ENCODE measurements around the gene MCEMP1. TPM values are rescaled to one million over a fixed set of nuclear protein-coding genes. Genes with fewer than 3 reads are reported as not detected.

Gene MCEMP1
- polyA plus RNA-seq, 3 donors: 79.4 to 122 (median 104) TPM

DNA sequence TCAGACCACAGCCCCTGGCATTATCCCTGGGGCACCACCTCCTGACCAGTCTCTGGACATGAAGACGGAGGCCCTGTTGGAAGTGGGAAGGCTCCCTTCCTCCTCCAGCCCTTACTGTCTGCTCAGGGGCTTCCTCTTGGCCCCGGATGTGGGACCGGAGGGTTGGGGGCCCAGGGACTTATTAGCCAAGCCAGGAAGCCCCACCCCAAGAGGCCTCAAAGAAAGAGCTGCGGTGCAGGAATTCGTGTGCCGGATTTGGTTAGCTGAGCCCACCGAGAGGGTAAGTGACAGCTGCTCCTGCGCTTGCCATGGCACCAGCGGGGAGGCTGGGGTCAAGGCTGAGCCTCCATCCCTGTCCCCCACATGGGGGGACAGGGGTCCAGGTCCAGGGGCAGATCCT is 8.0 kb upstream of the MCEMP1 start, which contains the start of gene RETN:
RETN (plus strand) TSS at position 208 of the 400 bp plus-strand sequence. CDS start 278 bp downstream, outside the sequence.
- Mint-ChIP-seq H3K4me1 (peaks cover 47% of the 10 kb centered on the region), H3K4me3 (peak within 1 kb of the TSS; percentile 72 to 92)

DNA sequence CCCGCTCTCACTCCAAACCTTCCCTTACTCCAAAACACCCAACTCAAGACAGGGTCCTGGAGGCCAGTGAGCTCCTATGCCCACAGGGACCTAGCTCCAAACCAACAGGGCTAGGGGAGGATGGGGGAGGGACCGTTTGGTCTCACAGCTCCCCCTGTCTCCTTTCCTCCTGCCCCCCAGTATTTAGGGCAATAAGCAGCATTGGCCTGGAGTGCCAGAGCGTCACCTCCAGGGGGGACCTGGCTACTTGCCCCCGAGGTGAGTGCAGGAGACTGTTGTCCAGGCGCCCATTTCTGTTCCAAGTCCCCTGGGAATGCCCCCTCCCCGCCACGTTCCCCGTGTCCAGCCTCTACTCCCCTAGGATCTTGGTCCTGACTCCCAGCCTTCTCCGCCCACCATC is 7.2 kb upstream of the MCEMP1 start:
- Mint-ChIP-seq H3K27ac (peak overlapping the region; percentile 59 to 93 (median 82)), H3K27me3 (ENCODE audit: low read depth in 3 of 3) (peaks cover 0 to 5% (median 0%) of the 10 kb centered on the region in 3 donors), H3K36me3 (peaks cover 2 to 5% of the 10 kb centered on the region in 2 donors), H3K9me3 (peaks cover 11 to 19% (median 13%) of the 10 kb centered on the region in 7 donors), H3K4me3 (peak overlapping the region; percentile 72 to 92), H3K4me1 (peaks cover 55% of the 10 kb centered on the region)
- peaks cover 7 to 13% of the 10 kb centered on the region in 2 donors for H3K9me3 ChIP-seq (replicated peaks in 1 of 2; ENCODE audit: control insufficient read depth in 1 of 2, insufficient read depth in 1 of 2, low read length in 2 of 2)
- no peaks in the 10 kb centered on the region for H4K20me1 ChIP-seq (ENCODE audit: insufficient read depth, low read length)
- 21% methylated on average over 7 of the region's 9 CpGs for WGBS (ENCODE audit: insufficient coverage)
- H3K9ac ChIP-seq (ENCODE audit: insufficient read depth, low read length, poor library complexity, severe bottlenecking): peak overlapping the region; percentile 52
- H3K4me3 ChIP-seq (replicated peaks in 1 of 3; ENCODE audit: low read depth in 2 of 3, low read length in 3 of 3): peak overlapping the region; percentile 1 to 71 (median 37)
- peak overlapping the region; percentile 70 to 87 for H3K27ac ChIP-seq (ENCODE audit: low read depth in 1 of 2, low read length in 2 of 2)
- no peaks in the 10 kb centered on the region for H3K36me3 ChIP-seq (replicated peaks in 1 of 2; ENCODE audit: control insufficient read depth in 1 of 2, insufficient read depth in 2 of 2, low read length in 2 of 2)
- H3K4me2 ChIP-seq (replicated peaks; ENCODE audit: extremely low read depth, low read length, poor library complexity, severe bottlenecking): peak overlapping the region; percentile 72
- H2AFZ ChIP-seq (ENCODE audit: insufficient read depth, low read depth, low read length, poor library complexity, severe bottlenecking): peak overlapping the region; percentile 58
- DNase-seq: no peak
- peaks cover 37 to 59% of the 10 kb centered on the region in 2 donors for H3K4me1 ChIP-seq (ENCODE audit: control insufficient read depth in 1 of 2, insufficient read depth in 2 of 2, low read length in 2 of 2)
- peaks cover 15% of the 10 kb centered on the region for H3K79me2 ChIP-seq (ENCODE audit: insufficient read depth, low read length)
- intact Hi-C loops (cut with micrococcal nuclease): no loop called here
- TF ChIP-seq, protein P1, sequence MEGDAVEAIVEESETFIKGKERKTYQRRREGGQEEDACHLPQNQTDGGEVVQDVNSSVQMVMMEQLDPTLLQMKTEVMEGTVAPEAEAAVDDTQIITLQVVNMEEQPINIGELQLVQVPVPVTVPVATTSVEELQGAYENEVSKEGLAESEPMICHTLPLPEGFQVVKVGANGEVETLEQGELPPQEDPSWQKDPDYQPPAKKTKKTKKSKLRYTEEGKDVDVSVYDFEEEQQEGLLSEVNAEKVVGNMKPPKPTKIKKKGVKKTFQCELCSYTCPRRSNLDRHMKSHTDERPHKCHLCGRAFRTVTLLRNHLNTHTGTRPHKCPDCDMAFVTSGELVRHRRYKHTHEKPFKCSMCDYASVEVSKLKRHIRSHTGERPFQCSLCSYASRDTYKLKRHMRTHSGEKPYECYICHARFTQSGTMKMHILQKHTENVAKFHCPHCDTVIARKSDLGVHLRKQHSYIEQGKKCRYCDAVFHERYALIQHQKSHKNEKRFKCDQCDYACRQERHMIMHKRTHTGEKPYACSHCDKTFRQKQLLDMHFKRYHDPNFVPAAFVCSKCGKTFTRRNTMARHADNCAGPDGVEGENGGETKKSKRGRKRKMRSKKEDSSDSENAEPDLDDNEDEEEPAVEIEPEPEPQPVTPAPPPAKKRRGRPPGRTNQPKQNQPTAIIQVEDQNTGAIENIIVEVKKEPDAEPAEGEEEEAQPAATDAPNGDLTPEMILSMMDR (IDR thresholded peaks at IDR 0.05): no peak
- H3K27me3 ChIP-seq (ENCODE audit: control insufficient read depth in 2 of 2, insufficient read depth in 2 of 2, low read length in 2 of 2): no peaks in the 10 kb centered on the region

More for the DNA sequence above, 8.0 kb upstream of the MCEMP1 start, which contains the start of gene RETN:
- peaks cover 6 to 10% of the 10 kb centered on the region in 2 donors for H3K9me3 ChIP-seq (replicated peaks in 1 of 2; ENCODE audit: control insufficient read depth in 1 of 2, insufficient read depth in 1 of 2, low read length in 2 of 2)
- peaks cover 30 to 51% of the 10 kb centered on the region in 2 donors for H3K4me1 ChIP-seq (ENCODE audit: control insufficient read depth in 1 of 2, insufficient read depth in 2 of 2, low read length in 2 of 2)
- no peaks in the 10 kb centered on the region for H4K20me1 ChIP-seq (ENCODE audit: insufficient read depth, low read length)
- no peaks in the 10 kb centered on the region for H3K36me3 ChIP-seq (replicated peaks in 1 of 2; ENCODE audit: control insufficient read depth in 1 of 2, insufficient read depth in 2 of 2, low read length in 2 of 2)
- peak within 1 kb of the TSS; percentile 70 to 87 for H3K27ac ChIP-seq (ENCODE audit: low read depth in 1 of 2, low read length in 2 of 2)
- peak within 1 kb of the TSS; percentile 58 for H2AFZ ChIP-seq (ENCODE audit: insufficient read depth, low read depth, low read length, poor library complexity, severe bottlenecking)
- peaks cover 0 to 3% (median 0%) of the 10 kb centered on the region in 3 donors for H3K27me3 Mint-ChIP-seq (ENCODE audit: low read depth in 3 of 3)
- H3K79me2 ChIP-seq (ENCODE audit: insufficient read depth, low read length): peaks cover 15% of the 10 kb centered on the region
- peak within 1 kb of the TSS; percentile 59 to 93 (median 82) for H3K27ac Mint-ChIP-seq
- DNase-seq: no peak
- 21% methylated on average over 7 of the region's 9 CpGs for WGBS (ENCODE audit: insufficient coverage)
- intact Hi-C loops (cut with micrococcal nuclease): no loop called here
- TF ChIP-seq, protein P1 (IDR thresholded peaks at IDR 0.05): no peak
- H3K27me3 ChIP-seq (ENCODE audit: control insufficient read depth in 2 of 2, insufficient read depth in 2 of 2, low read length in 2 of 2): no peaks in the 10 kb centered on the region
- peak within 1 kb of the TSS; percentile 72 for H3K4me2 ChIP-seq (replicated peaks; ENCODE audit: extremely low read depth, low read length, poor library complexity, severe bottlenecking)
- H3K4me3 ChIP-seq (replicated peaks in 1 of 3; ENCODE audit: low read depth in 2 of 3, low read length in 3 of 3): peak within 1 kb of the TSS; percentile 1 to 71 (median 37)
- H3K9ac ChIP-seq (ENCODE audit: insufficient read depth, low read length, poor library complexity, severe bottlenecking): peak within 1 kb of the TSS; percentile 52
- peaks cover 0 to 3% of the 10 kb centered on the region in 2 donors for H3K36me3 Mint-ChIP-seq
- H3K9me3 Mint-ChIP-seq: peaks cover 7 to 17% (median 9%) of the 10 kb centered on the region in 7 donors
